ENCODE data around the gene ZPBP. TPM values are rescaled to one million over a fixed set of nuclear protein-coding genes. Genes with fewer than 3 reads are reported as not detected.

The ZPBP gene, protein sequence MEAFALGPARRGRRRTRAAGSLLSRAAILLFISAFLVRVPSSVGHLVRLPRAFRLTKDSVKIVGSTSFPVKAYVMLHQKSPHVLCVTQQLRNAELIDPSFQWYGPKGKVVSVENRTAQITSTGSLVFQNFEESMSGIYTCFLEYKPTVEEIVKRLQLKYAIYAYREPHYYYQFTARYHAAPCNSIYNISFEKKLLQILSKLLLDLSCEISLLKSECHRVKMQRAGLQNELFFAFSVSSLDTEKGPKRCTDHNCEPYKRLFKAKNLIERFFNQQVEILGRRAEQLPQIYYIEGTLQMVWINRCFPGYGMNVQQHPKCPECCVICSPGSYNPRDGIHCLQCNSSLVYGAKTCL
- not detected for total RNA-seq (ENCODE audit: insufficient read depth, low replicate concordance)

DNA sequence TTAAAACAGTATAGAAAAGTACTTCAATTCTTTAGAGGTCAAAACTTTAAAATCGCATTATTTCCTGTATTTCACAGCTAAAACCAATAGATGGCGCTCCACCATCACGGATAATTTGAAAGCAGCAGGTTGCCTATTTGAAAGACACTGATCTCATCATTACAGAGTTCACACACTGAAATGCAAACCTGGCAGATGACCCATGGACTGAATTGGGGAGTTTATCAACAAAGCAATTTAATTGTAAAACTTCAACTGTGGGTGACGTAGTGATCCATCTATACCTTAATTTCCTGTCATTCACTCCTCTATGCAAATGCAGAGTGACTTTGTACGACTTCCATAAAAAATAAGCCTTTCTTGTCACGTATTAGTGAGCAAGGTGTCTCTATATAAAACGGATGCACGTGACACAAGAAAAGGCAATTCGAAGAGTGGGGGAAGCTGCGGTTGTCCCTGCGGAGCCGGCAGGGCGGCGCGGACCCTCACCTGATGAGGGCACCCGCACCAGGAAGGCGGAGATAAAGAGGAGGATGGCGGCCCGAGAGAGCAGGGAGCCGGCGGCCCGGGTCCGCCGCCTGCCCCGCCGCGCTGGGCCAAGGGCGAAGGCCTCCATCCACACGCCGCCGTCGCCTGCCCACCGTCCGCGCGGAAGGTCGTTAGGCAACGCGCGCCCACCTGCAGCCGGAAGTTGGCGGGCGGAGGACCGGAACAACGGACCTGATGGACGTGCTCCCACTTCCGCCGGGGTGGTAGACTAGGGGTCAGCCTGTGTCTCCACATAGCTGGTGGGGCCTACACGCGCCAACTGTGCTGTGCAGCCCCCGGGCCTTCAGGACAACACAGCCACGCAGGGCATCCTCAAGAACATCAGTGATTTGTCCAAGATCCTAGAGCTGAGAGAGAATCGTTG, at the start of gene ZPBP:
TSS of gene ZPBP (minus strand) at position 668 of the 913 bp plus-strand sequence. CDS start at position 616, 52 bp downstream.
- DNase-seq (ENCODE audit: low spot score), result peak; percentile 46

DNA sequence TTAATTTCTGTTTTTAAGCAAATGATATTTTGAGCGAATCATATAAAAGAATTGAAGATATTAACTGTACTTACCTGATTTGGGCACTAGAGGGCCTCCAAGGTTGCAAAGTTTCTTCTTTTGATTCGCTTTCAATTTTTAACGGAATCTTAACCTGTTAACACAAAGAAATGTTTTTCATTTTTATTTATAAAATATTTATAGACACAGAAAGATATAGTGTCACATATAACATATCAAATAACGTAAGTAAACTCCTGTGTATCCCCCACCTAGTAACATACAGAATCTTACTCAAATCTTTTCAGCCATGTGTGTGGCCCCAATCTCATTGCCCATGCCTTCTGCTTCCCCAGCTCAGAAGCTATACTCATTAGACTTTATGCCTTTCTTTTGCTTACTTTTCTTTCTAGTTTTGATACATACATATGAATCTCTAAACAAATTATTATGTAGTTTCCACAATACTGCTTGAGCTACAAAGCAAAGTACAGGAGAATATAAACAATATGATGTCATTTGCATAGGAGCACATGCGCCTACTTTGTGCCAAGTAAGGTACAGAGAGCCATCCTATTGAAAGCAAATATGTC, 49.5 kb upstream of the ZPBP start:
- peak; percentile 22 for DNase-seq (ENCODE audit: low spot score)

DNA sequence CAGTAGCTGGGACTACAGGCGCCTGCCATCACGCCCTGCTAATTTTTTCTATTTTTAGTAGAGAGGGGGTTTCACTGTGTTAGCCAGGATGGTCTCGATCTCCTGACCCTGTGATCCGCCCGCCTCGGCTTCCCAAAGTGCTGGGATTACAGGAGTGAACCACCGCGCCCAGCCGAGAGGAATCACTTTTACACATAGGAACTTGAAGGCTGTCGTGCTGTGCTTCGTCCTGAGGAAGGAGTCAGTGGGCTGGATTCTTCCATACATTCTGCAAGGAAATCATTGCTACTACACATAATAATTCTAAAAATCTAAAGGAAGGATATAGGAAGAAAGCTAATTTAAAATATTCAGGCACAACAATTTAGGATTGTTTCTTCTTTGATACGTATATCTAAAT, 48.8 kb upstream of the ZPBP start:
- DNase-seq (ENCODE audit: low spot score), result no peak

DNA sequence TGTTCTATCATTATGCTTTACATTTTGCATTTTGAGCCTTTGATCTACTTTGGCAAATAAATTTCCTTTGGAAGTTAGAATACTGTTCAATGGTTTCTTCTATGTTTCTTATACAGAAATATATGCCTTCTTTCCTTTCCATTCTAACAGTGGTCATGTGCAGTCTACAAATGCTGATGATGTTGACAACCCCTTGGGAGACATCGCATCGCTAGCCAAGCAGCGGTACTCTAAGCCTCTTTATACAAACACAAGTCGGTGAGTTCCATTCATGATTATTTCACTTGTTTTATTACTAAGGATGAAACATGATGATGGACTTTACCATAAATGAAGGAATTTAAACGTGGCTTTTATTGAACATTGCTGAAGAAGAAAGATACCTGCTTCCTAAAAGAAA, 48.1 kb upstream of the ZPBP start:
- no peak for DNase-seq (ENCODE audit: low spot score)

DNA sequence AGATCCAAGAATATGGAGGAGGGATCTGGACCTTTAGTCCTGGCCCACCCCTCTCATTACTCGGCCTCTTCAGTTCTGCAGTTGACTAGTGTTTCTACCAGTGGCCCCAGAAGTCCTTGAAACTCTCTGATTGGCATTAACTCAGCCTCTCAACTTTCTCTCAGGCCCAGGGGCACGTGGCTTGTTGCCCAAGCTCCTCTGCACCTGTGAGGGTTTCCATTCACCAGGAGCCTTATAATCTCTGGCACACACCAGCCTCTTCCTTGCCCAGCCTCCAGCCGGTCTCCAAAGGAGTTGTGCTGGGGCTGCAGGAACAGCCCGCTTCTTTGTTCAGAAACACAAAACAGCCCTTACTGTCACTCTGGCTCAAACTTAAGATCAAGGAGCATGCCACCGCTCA, 47.6 kb upstream of the ZPBP start:
- no peak for DNase-seq (ENCODE audit: low spot score)

DNA sequence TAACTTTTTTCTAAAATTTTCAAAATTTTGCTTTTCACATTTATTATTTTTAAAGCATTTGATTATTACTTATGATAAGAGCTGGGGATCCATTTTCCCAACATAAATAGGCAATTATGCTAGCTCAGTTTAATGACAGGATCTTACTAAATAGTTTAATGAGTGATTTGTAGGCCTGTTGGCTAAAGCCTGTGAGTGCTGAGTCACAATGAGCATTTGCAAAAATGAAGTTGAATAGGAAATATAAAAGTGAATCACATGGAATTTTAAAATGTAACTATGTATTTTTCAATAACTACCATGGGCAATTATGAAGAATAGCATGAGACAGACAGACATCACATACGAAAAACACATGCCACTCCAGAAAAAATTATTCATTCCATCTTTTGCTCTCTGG, 45.1 kb upstream of the ZPBP start:
- DNase-seq (ENCODE audit: low spot score), result no peak

DNA sequence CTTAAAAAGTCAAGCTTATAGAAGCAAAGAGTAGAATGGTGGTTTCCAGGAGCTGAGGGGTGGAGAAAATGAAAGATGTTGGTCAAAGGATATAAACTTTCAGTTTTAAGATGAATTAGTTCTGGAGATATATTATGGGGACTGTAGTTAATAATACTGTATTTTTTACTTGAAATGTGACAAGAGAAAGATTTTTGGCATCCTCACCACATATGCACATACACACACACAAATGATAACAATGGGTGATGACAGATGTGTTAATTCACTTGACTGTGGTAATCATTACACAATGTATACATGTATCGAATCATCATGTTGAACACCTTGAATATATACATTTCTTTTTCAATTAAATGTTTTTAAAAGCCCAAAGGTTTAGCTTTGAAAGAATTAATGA, 32.7 kb upstream of the ZPBP start:
- DNase-seq (ENCODE audit: low spot score), result no peak

DNA sequence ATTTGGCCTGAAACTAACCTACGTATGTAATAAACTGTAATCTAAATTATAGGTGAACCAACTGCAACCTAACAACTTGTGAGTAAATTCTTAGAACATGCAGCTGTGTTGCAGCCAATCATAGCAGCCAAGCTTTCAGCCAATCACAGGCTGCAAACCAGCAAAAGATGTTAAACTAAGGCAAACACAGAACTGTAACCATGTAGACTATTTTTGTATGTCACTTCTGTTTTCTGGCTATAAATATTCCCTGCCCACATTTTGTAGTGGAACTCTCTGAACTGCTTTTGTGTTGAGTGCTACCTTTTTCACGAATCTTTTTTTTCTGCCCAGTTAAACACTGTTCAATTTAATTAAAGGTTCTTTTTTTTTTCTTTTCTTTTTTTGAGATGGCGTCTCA, 28.2 kb upstream of the ZPBP start:
- no peak for DNase-seq (ENCODE audit: low spot score)

DNA sequence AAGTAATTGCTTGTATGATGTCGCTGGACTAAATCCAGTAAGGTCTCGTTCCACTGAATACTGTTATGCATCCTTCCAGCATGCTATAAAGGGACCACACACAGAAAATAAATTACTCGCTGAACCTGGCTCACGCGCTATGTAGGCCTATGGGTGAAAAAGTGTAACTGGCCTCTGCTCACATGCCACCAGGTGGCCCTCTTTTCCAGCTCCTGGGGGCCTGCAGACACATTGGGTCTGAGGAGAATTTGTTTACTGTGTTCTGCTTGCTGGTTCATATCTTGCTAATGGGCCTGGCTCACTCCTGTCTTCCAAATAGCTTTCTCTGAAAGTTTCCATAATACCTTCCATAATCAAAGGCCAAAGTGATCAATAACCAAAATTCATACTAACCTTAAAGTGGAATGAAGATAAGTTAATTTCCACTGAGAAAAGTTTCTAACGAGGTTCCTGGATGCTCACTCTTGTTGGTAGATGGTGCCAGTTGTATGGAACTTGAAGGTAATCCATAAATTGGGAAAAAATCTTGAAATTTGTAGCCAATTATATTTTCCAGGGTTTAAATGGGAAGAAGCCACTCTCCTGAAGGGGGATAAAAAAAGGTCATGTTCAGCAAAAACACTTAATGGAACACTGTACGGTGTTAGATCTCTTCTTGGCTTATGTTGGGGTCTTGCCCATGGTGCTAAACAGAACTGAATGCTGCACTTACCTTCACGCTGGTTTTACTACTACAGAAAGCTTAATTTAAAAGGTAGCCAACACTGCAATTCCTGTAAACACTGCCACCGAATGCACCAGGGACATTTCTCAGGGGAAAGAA, 27.0 kb upstream of the ZPBP start:
- no peak for DNase-seq (ENCODE audit: low spot score)

DNA sequence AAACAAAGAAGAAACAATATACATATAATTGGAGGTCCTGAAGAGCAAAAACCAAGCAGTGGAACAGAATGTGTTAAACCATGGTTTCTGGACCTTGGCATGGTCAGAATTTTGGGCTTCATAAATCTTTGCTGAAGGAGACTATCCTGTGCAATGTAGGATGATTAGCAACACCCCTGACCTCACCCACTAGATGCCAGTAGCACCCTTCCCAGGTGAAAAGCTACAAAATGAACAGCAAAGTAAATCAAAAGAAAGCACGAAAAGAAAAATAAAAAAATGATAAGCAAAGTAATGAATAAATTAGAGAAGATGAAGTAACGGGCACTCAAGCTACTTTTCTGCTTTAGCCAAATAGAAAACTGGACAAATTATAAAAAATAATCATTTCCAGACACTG, 19.2 kb upstream of the ZPBP start:
- DNase-seq (ENCODE audit: low spot score), result no peak

DNA sequence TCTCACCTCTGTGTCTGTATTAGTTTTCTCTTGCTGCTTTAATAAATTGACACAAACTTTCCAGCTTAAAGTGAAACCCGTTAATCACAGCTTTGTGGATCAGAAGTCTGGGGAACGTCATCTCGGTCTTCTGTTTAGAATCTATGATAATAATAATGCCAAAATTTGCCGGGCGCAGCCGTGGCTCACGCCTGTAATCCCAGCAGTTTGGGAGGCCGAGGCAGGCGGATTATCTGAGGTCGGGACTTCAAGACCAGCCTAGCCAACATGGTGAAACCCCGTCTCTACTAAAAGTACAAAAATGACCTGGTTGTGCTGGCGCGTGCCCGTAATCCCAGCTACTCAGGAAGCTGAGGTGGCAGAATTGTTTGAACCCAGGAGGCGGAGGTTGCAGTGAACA, 8.8 kb upstream of the ZPBP start:
- no peak for DNase-seq (ENCODE audit: low spot score)

DNA sequence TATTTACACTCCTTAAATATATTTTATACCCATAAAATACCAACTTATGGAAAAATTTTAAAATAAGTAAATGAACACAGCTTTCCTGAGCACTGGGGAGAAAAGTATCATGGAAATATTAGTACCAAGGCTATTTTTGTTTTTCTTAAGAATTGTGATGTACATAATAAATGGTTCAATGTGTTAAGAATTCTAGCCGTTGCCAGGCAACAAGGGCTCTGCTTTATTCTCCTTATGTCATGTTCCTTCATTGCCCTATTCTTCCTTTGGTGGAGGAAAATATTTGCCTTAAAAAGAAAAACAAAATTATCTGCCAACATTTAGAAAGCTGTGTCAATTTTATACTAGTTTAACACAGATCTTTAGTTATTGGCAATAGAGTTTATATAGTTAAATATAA, 2.6 kb upstream of the ZPBP start:
- no peak for DNase-seq (ENCODE audit: low spot score)

DNA sequence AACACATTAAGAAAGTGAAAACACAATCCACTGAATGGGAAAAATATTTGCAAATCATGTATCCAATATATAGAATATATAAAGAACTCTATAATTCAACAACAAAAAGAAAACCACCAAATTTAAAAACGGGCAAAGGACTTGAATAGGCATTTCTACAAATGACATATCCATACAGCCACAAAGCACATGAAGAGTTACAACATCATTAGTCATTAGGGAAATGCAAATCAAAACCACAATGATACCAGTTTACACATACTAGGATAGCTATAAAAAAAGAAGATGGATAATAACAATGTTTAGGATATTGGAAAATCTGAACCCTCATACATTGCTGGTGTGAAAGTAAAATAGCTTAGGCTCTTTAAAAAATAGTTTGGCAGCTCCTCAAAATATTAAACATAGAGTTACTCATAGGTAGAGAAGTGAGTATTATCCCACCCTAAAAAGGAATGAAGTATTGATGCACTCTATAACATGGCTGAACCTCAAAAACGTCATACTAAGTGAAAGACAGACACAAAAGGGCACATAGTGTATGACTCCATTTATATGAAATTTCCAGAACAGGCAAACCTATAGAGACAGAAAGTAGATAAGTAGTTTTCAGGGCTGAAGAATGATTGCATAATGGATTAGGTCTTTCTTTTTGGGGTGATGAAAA, 4.5 kb downstream of the ZPBP start:
- no peak for DNase-seq (ENCODE audit: low spot score)

DNA sequence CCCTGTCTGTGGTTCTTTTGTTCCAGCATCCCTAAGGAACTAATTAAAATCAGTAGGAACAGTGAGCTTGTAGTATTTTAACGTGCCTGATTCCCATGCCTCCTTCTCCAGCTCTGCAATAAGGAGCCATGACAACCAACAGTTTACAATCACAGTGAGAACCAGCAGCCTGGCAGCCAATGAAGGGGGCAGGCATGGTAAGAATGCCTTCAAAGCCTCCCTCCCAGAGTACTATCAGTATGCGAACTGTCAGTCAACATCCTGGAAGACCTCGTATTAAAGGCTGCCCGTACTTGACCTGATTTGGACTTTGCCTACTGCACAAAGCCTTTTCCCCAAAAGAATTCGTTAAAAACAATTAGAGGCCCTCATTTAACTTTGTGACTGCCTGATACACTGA, 7.7 kb downstream of the ZPBP start:
- DNase-seq (ENCODE audit: low spot score), result no peak

DNA sequence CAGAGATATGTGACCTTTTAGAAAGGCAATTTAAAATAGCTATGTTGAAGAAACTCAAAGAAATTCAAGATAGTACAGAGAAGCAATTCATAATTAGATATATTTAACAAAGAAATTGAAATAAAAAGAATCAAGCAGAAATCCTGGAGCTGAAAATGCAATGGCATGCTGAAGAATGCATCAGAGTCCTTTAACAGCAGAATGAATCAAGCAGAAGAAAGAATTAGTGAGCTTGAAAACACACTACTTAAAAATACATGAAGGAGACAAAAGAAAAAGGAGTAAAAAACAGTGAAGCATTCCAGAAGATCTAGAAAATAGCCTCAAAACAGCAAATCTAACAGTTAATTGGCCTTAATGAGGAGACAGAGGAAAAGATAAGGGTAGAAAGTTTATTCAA, 20.0 kb downstream of the ZPBP start:
- DNase-seq (ENCODE audit: low spot score), result no peak

DNA sequence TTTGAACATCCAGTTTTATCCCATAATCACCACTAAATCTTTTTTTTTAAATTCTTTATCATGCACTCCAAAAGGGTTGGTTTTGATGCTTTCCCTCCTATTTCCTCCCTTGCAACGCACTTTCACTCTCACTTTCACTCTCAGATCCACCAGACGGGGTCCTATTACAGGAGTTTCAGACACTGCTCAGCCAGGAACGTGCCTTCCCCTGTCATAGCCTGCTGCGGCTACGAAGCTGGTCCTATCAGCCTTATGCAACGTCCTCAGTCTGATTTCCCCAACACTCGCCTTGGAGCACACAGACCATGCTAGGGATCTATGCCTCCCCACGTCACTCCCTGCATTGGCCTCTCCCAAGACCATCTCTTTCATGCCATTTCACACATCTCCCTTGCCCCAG, 23.4 kb downstream of the ZPBP start:
- DNase-seq (ENCODE audit: low spot score), result peak; percentile 12

DNA sequence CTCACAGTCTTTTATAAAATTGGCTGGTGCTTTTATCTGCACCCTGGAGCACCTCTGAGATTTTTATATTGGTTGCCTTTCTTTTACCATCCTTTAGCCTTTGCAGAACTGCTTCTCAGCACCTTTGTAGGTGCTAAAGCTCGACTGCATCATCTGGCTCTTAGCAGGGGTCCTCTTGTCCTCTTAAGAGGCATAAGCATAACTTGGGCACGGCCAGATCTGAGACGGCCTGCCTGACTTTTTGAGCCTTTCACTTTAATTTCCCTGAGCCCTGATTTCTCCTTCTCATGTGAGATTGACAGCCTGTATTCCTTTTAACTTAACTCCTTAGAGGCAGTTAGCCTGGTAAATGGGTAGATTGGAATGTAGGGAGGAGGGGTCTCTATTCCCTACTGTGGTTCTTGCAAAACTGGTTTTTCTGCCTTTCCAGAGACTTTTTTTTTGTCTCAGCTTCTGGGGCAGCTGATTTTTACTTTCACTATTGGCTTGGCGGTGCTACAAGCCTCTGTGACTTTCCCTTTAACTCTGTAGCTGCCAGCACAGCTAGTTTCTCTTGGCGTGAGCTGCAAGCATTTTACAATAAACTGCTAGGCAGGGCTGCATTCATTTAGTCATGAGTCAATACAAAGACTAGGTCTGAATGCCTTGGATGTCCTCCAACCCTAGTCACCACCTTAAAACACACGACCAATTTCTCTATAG, 24.0 kb downstream of the ZPBP start:
- DNase-seq (ENCODE audit: low spot score), result peak; percentile 70

DNA sequence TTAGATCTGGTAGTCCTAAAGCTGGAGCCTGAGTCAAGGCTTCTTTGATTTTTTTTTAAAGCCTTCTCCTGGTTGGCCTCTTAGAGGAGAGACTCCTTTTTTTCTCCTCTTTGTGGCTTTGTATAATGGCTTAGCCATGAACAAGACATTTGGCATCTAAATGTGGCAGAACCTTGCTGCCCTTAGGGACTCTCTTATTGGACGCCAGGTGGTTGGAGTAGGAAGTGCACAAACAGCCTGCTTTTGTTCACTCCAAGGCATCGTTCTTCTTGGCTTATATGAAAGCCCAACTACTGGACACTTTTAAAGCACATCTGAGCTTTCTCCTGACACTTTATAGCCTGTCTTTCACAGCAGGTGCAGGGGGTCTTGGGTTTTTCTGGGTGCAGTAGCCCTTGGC, 25.0 kb downstream of the ZPBP start:
- no peak for DNase-seq (ENCODE audit: low spot score)

DNA sequence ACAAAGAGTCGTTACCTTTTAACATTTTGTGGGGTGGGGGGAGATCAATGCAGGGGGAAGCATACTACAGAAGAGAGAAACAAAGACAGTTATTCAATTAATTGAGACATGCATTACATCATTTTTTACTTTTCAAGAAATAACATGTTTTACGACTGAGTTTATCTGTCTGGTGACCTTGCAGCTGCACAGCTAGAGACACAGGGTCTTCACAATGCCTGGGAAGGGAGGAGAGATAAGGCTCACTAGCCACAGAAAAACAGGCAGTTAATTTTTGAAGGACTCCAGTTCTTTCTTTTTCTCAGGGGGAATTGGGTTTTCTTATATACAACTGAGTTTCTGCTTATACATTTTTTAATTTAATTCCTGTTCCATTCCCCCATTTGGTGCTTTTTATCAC, 30.1 kb downstream of the ZPBP start:
- no peak for DNase-seq (ENCODE audit: low spot score)

DNA sequence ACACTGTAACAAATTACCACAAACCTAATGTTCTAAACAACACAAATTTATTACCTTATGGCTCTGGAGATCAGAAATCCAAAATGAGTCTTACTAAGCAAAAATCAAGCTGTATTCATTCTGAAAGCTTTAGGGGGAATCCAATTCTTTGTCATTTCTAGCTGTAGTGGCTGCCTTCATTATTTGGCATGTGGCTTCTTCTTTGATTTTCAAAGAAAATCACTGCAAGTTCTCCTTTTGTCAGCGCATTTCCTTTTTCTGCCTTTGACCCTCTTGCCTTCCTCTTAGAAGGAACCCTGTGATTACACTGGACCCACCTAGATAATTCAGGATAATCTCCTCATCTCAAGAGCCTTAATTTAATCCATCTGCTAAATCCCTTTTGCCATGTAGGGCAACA, 36.9 kb downstream of the ZPBP start:
- no peak for DNase-seq (ENCODE audit: low spot score)

Data from umbilical cord (tissue), 2 donors.